Endothelial cell (in vitro differentiated cells): ENCODE data around the gene STIM2. TPM values are rescaled to one million over a fixed set of nuclear protein-coding genes. Genes with fewer than 3 reads are reported as not detected.

ENCODE experiments used
- DNase-seq: peaks from one replicate; pipeline ENCODE4 v3.0.0; 2021; ENCODE audit warnings: low spot score
- H3K27ac Mint-ChIP-seq: one replicate; pipeline ENCODE4 v1.8.0; 2021; ENCODE audit warnings: mixed read lengths, inconsistent platforms; ENCODE audit not compliant: unreplicated experiment
- H3K27me3 Mint-ChIP-seq: one replicate; pipeline ENCODE4 v1.8.0; 2021; ENCODE audit warnings: mild to moderate bottlenecking, moderate library complexity, mixed read lengths, inconsistent platforms; ENCODE audit not compliant: unreplicated experiment
- H3K36me3 Mint-ChIP-seq: one replicate; pipeline ENCODE4 v1.8.0; 2021; ENCODE audit warnings: mild to moderate bottlenecking, low read depth, mixed read lengths, inconsistent platforms; ENCODE audit not compliant: unreplicated experiment
- H3K4me1 Mint-ChIP-seq: one replicate; pipeline ENCODE4 v1.8.0; 2021; ENCODE audit warnings: mild to moderate bottlenecking, mixed read lengths, inconsistent platforms; ENCODE audit not compliant: unreplicated experiment
- H3K4me3 Mint-ChIP-seq: one replicate; pipeline ENCODE4 v1.8.0; 2021; ENCODE audit warnings: mild to moderate bottlenecking, mixed read lengths, inconsistent platforms; ENCODE audit not compliant: unreplicated experiment
- H3K9me3 Mint-ChIP-seq: one replicate; pipeline ENCODE4 v1.8.0; 2021; ENCODE audit warnings: mixed read lengths, inconsistent platforms; ENCODE audit not compliant: unreplicated experiment
- CTCF ChIP-seq: fragments of 200-600 bp; sonication (generic); IDR thresholded peaks from one replicate; pipeline ENCODE4 v1.5.0; 2021; ENCODE audit warnings: antibody characterized with exemption; ENCODE audit not compliant: unreplicated experiment
- total RNA-seq: library from RNA; stranded (reverse); fragmentation: NEBNext Ultra II Directional; extraction: Animal tissue kit (Norgen Biotek cat#: 25700); gene quantifications from one replicate; pipeline ENCODE4 v1.2.1, GENCODE V29; 2021; ENCODE audit not compliant: unreplicated experiment

The STIM2 gene
- total RNA-seq, 1 donor from 2014 or later = 65.7 TPM

GRCh38 chr4:26836539-26836938 lies 24.1 kb upstream of the STIM2 start:
- Mint-ChIP-seq H3K9me3 (no peaks in the 10 kb centered on the region), H3K27ac (no peak overlapping the region)

GRCh38 chr4:26837993-26838842 lies 22.4 kb upstream of the STIM2 start:
- H3K9me3 Mint-ChIP-seq = no peaks in the 10 kb centered on the region
- peaks cover 6% of the 10 kb centered on the region for H3K27me3 Mint-ChIP-seq
- H3K4me1 Mint-ChIP-seq = peaks cover 10% of the 10 kb centered on the region
- H3K27ac Mint-ChIP-seq = no peak overlapping the region
- DNase-seq = no peak
- H3K36me3 Mint-ChIP-seq = peaks cover 12% of the 10 kb centered on the region
- TF ChIP-seq CTCF = no peak
- no peak overlapping the region for H3K4me3 Mint-ChIP-seq

More at GRCh38 chr4:26836539-26836938, 24.1 kb upstream of the STIM2 start:
- peaks cover 6% of the 10 kb centered on the region for H3K27me3 Mint-ChIP-seq
- H3K4me3 Mint-ChIP-seq = no peak overlapping the region
- peaks cover 10% of the 10 kb centered on the region for H3K4me1 Mint-ChIP-seq
- DNase-seq = no peak
- TF ChIP-seq CTCF = no peak
- H3K36me3 Mint-ChIP-seq = peaks cover 12% of the 10 kb centered on the region

DNA sequence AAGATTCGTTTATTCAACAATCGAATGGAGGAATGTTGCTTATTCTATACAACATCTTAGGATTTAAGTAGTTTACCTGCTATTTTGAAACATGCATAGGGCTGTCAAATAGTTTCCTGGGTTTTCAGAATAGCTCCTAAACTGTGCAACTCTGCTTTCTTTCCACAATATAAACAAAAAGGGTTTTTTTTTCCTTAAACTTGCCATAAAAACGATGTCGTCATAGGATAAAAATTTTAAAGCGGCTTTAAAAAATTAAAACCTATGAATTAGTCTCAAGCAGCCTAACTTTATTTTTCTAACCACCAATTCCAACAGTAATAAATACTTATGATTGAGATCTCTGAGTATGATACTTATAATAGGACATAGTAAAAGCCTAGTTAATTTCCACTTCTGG lies 21.6 kb upstream of the STIM2 start:
- H3K27ac Mint-ChIP-seq = no peak overlapping the region
- no peak for DNase-seq
- peaks cover 6% of the 10 kb centered on the region for H3K27me3 Mint-ChIP-seq
- peaks cover 10% of the 10 kb centered on the region for H3K4me1 Mint-ChIP-seq
- peaks cover 10% of the 10 kb centered on the region for H3K36me3 Mint-ChIP-seq
- no peaks in the 10 kb centered on the region for H3K9me3 Mint-ChIP-seq
- TF ChIP-seq CTCF = no peak
- no peak overlapping the region for H3K4me3 Mint-ChIP-seq

- no peak for DNase-seq
- no peak overlapping the region for H3K27ac Mint-ChIP-seq
- H3K27me3 Mint-ChIP-seq = peaks cover 5% of the 10 kb centered on the region
- no peak for TF ChIP-seq CTCF
- H3K4me1 Mint-ChIP-seq = peaks cover 10% of the 10 kb centered on the region
- peaks cover 5% of the 10 kb centered on the region for H3K36me3 Mint-ChIP-seq
- no peaks in the 10 kb centered on the region for H3K9me3 Mint-ChIP-seq
- H3K4me3 Mint-ChIP-seq = no peak overlapping the region
Observed at GRCh38 chr4:26839534-26839951, 21.1 kb upstream of the STIM2 start.

DNA sequence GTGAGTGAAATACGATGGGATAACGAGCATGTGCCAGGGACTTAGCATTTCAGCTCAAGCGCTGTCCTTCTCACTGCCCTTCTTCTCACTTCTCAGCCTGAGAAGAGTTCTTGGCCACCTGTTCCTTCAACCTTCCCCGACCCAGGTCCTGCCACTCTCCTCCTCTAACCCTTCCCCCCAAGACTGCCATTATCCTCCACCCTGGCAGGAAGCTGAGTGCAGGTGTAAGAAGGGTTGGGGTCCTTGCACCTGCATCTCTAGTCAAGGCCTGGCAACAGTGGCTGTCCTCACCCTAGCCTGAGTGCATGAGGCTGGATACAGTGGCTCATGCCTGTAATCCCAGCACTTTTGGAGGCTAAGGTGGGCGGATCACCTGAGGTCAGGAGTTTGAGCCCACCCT lies 19.9 kb upstream of the STIM2 start:
- no peak for TF ChIP-seq CTCF
- H3K27ac Mint-ChIP-seq = no peak overlapping the region
- peaks cover 10% of the 10 kb centered on the region for H3K4me1 Mint-ChIP-seq
- H3K36me3 Mint-ChIP-seq = no peaks in the 10 kb centered on the region
- no peaks in the 10 kb centered on the region for H3K9me3 Mint-ChIP-seq
- no peak for DNase-seq
- H3K27me3 Mint-ChIP-seq = peaks cover 4% of the 10 kb centered on the region
- no peak overlapping the region for H3K4me3 Mint-ChIP-seq
